A673 (cell line): ENCODE measurements around the gene TAX1BP1. TPM values are rescaled to one million over a fixed set of nuclear protein-coding genes. Genes with fewer than 3 reads are reported as not detected.

Experiments used
- BruUV-seq: library from RNA; stranded (reverse); fragments of 400-500 nt; replicated peaks from 2 replicates; lab custom pipeline; 2021; lab: Mats Ljungman, UMichigan
- CTCF ChIA-PET: fragments of 300-600 bp; sonication (Branson Sonifier 250); formaldehyde crosslinking; loops from one replicate; lab custom pipeline; 2022; ENCODE audit warnings: antibody characterized with exemption; lab: Charles Lee
- POLR2A ChIA-PET: fragments of 300-600 bp; sonication (Branson Sonifier 250); formaldehyde crosslinking; loops from one replicate; lab custom pipeline; 2022; ENCODE audit warnings: antibody characterized with exemption; ENCODE audit not compliant: low non-redundant PET; lab: Charles Lee
- DNase-seq: peaks from one replicate; pipeline ENCODE4 v3.0.0-alpha.2; 2015; ENCODE audit warnings: low spot score
- H3K27ac ChIP-seq: fragments of 200-600 bp; sonication (generic); 2 replicates; pipeline ENCODE4 v1.5.1; 2016; ENCODE audit warnings: mixed run types, low read depth, mild to moderate bottlenecking, mixed read lengths, antibody characterized with exemption, low read length; ENCODE audit not compliant: poor library complexity, severe bottlenecking
- H3K27me3 ChIP-seq: fragments of 200-600 bp; sonication (generic); replicated peaks from 2 replicates; pipeline ENCODE4 v1.6.1; 2017; ENCODE audit warnings: mixed run types, low read depth, mild to moderate bottlenecking, mixed read lengths, antibody characterized with exemption, low read length; ENCODE audit not compliant: insufficient read depth, poor library complexity
- H3K36me3 ChIP-seq: fragments of 200-600 bp; sonication (generic); 2 replicates; pipeline ENCODE4 v1.6.1; 2016; ENCODE audit warnings: mixed run types, mild to moderate bottlenecking, mixed read lengths, antibody characterized with exemption, low read length; ENCODE audit not compliant: insufficient read depth, poor library complexity, severe bottlenecking
- H3K4me1 ChIP-seq: fragments of 200-600 bp; sonication (generic); 2 replicates; pipeline ENCODE4 v1.6.1; 2017; ENCODE audit warnings: mixed run types, mild to moderate bottlenecking, mixed read lengths, antibody characterized with exemption, low read length; ENCODE audit not compliant: insufficient read depth, poor library complexity, severe bottlenecking
- H3K4me3 ChIP-seq: fragments of 200-600 bp; sonication (generic); 2 replicates; pipeline ENCODE4 v1.5.1; 2016; ENCODE audit warnings: low read depth, mixed run types, mild to moderate bottlenecking, mixed read lengths, low read length; ENCODE audit not compliant: poor library complexity, severe bottlenecking
- H3K9me3 ChIP-seq: fragments of 200-600 bp; sonication (generic); 2 replicates; pipeline ENCODE4 v1.6.1; 2016; ENCODE audit warnings: mixed run types, low read depth, mild to moderate bottlenecking, mixed read lengths, antibody characterized with exemption, low read length; ENCODE audit not compliant: poor library complexity, severe bottlenecking
- EZH2 ChIP-seq: fragments of 200-600 bp; sonication (generic); IDR thresholded peaks from 2 replicates; pipeline ENCODE4 v1.6.1; 2017; ENCODE audit warnings: borderline replicate concordance, low read depth, mild to moderate bottlenecking, mixed read lengths, antibody characterized with exemption, low read length; ENCODE audit not compliant: poor library complexity, severe bottlenecking
- intact Hi-C: fragments of 100-400 bp; cut with micrococcal nuclease; formaldehyde crosslinking; loops from one replicate; pipeline ENCODE4 v1.10.0; 2022; ENCODE audit not compliant: unreplicated experiment
- total RNA-seq: library from RNA; stranded (reverse); gene quantifications from 2 replicates; pipeline ENCODE4 v1.2.3, GENCODE V29; 2021
- TF ChIP-seq, protein P1 (sequence below): fragments of 300-800, 200-600 bp; sonication (generic); conservative IDR thresholded peaks from 2 replicates; pipeline ENCODE4 v1.5.1; 2017; ENCODE audit warnings: low read depth, mild to moderate bottlenecking, antibody characterized with exemption, low read length, moderate library complexity, mixed read lengths

Gene TAX1BP1
- total RNA-seq, 1 experiment from 2014 or later = 54.0 TPM

DNA sequence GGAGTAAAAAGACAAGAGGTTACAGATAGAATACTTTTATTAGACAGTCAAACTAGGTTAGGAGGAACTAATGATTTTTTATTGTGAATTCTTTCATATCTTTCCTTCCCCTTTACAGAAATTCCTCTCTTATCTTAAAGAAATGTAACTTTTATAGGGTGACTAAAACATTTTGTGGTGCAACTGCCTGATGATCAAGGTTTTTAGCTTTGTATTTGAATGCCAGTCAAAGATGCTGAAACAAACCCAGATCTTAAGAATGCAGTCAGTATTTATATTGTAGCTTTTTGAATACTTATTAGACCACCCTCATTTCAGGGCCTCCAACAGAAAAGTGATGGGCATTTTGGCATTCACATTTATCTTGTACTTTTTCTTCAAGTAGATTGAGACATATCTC lies 27.4 kb downstream of the TAX1BP1 start:
- CTCF ChIA-PET = no interaction called here
- no peaks in the 10 kb centered on the region for H3K27me3 ChIP-seq
- H3K4me1 ChIP-seq = no peaks in the 10 kb centered on the region
- H3K9me3 ChIP-seq = no peaks in the 10 kb centered on the region
- TF ChIP-seq EZH2 = no peak
- TF ChIP-seq, protein P1, sequence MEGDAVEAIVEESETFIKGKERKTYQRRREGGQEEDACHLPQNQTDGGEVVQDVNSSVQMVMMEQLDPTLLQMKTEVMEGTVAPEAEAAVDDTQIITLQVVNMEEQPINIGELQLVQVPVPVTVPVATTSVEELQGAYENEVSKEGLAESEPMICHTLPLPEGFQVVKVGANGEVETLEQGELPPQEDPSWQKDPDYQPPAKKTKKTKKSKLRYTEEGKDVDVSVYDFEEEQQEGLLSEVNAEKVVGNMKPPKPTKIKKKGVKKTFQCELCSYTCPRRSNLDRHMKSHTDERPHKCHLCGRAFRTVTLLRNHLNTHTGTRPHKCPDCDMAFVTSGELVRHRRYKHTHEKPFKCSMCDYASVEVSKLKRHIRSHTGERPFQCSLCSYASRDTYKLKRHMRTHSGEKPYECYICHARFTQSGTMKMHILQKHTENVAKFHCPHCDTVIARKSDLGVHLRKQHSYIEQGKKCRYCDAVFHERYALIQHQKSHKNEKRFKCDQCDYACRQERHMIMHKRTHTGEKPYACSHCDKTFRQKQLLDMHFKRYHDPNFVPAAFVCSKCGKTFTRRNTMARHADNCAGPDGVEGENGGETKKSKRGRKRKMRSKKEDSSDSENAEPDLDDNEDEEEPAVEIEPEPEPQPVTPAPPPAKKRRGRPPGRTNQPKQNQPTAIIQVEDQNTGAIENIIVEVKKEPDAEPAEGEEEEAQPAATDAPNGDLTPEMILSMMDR = no peak
- H3K36me3 ChIP-seq = peaks cover 3% of the 10 kb centered on the region
- no peak for DNase-seq
- BruUV-seq = no TSS peak
- no peak overlapping the region for H3K27ac ChIP-seq
- intact Hi-C loops = no loop called here
- no peak overlapping the region for H3K4me3 ChIP-seq
- POLR2A ChIA-PET = no interaction called here

DNA sequence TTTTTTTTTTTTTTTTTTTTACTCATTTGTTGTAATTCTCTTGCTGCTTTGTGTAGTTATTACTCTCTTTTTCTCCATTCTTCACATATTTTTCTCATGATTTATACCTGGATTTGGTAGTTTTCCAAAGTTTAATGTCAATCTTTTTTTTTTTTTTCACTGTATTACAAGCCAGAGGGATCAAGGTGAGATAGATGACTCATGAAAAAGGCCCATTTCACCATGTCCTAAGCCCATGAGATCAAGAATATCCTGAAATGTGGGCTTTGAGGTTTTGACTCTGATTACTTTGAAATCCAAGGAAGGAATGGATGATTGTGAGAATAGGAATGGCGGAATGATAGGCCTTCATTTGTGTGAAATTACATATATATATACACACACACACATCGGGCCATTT lies 31.1 kb downstream of the TAX1BP1 start:
- Histone ChIP-seq H3K36me3 (peaks cover 3% of the 10 kb centered on the region), H3K4me1 (no peaks in the 10 kb centered on the region), H3K27ac (no peak overlapping the region), H3K9me3 (no peaks in the 10 kb centered on the region), H3K27me3 (no peaks in the 10 kb centered on the region), H3K4me3 (no peak overlapping the region)
- no peak for DNase-seq
- ChIA-PET POLR2A (no interaction called here), CTCF (interaction anchor here (0.6 kb wide), 1 partner anchor 32 kb away, joined by 3 read pairs; no protein-coding TSS in a partner anchor)
- TF ChIP-seq, protein P1 = no peak
- TF ChIP-seq EZH2 = no peak
- BruUV-seq = no TSS peak
- intact Hi-C loops = loop anchor here (5.0 kb wide), 1 partner anchor 569 kb away; the partner anchor contains the start of gene HOXA13

DNA sequence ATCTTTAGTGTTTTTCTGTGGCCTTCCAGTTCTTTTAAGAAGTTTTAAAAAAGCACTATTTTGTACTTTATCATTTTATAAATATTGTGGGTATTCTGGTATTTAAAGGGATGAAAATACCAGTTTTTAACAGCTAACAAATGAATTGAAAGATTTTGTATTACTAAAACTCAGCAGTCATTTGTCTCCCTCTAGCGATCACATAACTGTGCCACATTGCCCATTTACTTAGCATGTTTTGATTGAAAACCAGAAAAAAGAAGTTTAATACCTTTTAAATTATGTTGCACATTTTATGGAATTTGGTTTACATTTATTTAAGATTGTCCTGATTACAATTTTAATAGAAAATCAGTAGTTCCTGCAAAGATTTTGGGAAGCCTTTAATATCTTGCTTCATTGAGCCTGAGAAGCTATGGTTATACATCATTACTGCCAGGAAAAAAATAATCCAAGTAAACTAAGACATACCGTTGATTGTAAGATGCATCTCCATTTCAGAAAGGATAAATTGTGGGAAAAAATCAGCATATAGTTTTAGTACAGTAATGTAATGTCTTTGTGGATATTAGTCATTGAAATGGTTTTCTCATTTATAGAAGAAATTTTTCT lies 34.9 kb downstream of the TAX1BP1 start:
- ChIA-PET POLR2A (no interaction called here), CTCF (interaction anchor here (0.6 to 1.9 kb wide), 6 partner anchors 11 to 579 kb away, joined by 3 to 9 read pairs (median 5); no protein-coding TSS in a partner anchor)
- BruUV-seq = no TSS peak
- peak; percentile 36 for DNase-seq
- H3K4me3 ChIP-seq = no peak overlapping the region
- peaks cover 3% of the 10 kb centered on the region for H3K36me3 ChIP-seq
- H3K4me1 ChIP-seq = no peaks in the 10 kb centered on the region
- H3K27me3 ChIP-seq = no peaks in the 10 kb centered on the region
- TF ChIP-seq, protein P1 = peak; percentile 79
- TF ChIP-seq EZH2 = no peak
- H3K9me3 ChIP-seq = no peaks in the 10 kb centered on the region
- H3K27ac ChIP-seq = no peak overlapping the region
- intact Hi-C loops = loop anchor here (5.0 kb wide), 1 partner anchor 573 kb away; the partner anchor contains the start of gene HOXA13
